ENCODE data around the gene SIN3B.

SIN3B gene

DNA sequence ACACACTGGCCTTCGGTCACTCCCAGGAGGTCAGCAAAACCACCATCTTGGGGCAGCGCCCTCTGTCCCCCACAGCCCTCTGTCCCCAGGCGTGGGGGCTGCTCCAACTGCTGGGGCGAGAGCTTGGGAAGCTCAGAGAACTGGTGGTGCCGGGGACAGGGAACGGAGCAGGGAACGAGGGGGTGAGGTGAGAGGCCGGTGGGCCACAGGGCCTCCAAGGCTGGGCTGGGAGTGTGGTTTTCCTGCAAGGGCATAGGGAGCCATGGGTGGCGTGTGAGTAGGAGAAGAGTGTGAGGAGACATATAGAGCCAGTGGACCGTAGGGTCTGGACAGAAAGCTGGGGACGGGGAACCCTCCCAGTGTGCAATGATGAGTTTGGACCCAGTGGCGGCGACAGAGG, 93.8 kb downstream of the SIN3B start:
- TF ChIP-seq RAD21 (IDR thresholded peaks at IDR 0.05; ENCODE audit: low read depth) (no peak), EGR1 (IDR thresholded peaks at IDR 0.05) (no peak), NFIC (IDR thresholded peaks at IDR 0.05) (no peak), CEBPB (IDR thresholded peaks at IDR 0.05) (no peak), EP300 (IDR thresholded peaks at IDR 0.05; ENCODE audit: borderline replicate concordance) (no peak), TAF1 (IDR thresholded peaks at IDR 0.05; ENCODE audit: low read depth) (no peak), TEAD4 (IDR thresholded peaks at IDR 0.05) (no peak)

DNA sequence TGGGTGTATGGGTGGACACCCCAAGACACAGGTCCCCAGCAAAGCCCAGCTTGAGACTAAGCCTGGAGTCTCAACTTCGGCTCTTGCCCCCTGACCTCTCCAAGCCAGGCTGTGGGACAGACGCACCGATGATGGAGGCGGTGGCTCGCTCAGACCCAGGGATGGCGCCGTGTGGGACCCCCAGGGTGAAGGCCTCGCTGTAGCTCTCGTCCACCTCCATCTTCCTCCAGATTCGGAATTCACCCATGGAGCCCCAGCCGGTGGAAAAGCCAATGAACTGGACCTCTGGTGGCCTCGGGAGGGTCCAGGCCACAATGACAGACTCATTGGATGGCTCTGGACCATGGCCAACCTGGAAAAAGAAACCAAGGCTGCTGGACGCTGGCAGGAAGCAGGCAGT, 98.7 kb downstream of the SIN3B start:
- TF ChIP-seq NFIC (IDR thresholded peaks at IDR 0.05) (no peak), CEBPB (IDR thresholded peaks at IDR 0.05) (no peak), YY1 (IDR thresholded peaks at IDR 0.05; ENCODE audit: low read depth) (no peak)
- TF ChIP-seq, protein P1, sequence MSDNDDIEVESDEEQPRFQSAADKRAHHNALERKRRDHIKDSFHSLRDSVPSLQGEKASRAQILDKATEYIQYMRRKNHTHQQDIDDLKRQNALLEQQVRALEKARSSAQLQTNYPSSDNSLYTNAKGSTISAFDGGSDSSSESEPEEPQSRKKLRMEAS (IDR thresholded peaks at IDR 0.05): no peak

GRCh38 chr19:16928351-16928750, 99.2 kb downstream of the SIN3B start:
- TF ChIP-seq TCF12 (IDR thresholded peaks at IDR 0.05; ENCODE audit: low read depth) (no peak), FOXM1 (IDR thresholded peaks at IDR 0.05; ENCODE audit: borderline replicate concordance, low read depth) (no peak), TEAD4 (IDR thresholded peaks at IDR 0.05) (no peak)
- TF ChIP-seq, protein P1 (IDR thresholded peaks at IDR 0.05): no peak

DNA sequence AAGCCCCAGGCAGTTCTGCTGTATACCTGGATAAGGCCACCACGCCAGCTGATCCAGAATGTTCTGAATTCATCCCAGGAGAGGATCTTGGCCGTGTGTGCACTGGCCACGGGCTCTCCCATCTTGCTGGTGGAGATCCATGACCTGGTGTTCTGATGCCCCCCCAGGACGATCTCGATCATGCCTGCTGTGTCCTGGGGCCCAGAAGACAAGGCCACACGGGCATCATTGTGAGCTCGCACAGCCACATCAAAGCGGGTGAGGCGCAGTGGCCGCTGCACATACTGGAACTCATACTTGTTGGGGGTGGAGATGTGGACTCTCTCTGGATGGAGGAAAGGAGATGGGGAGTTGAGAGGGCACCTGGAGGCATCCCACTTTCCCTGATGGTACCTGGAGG, 99.7 kb downstream of the SIN3B start:
- TF ChIP-seq TCF12 (IDR thresholded peaks at IDR 0.05; ENCODE audit: low read depth) (no peak), CREB1 (IDR thresholded peaks at IDR 0.05; ENCODE audit: low read depth) (no peak), EGR1 (IDR thresholded peaks at IDR 0.05) (no peak), FOXM1 (IDR thresholded peaks at IDR 0.05; ENCODE audit: borderline replicate concordance, low read depth) (no peak), TAF1 (IDR thresholded peaks at IDR 0.05; ENCODE audit: low read depth) (no peak), USF1 (IDR thresholded peaks at IDR 0.05) (no peak), ZBTB7A (IDR thresholded peaks at IDR 0.05; ENCODE audit: low read depth) (no peak), NFIC (IDR thresholded peaks at IDR 0.05) (no peak)
- TF ChIP-seq, protein P2, sequence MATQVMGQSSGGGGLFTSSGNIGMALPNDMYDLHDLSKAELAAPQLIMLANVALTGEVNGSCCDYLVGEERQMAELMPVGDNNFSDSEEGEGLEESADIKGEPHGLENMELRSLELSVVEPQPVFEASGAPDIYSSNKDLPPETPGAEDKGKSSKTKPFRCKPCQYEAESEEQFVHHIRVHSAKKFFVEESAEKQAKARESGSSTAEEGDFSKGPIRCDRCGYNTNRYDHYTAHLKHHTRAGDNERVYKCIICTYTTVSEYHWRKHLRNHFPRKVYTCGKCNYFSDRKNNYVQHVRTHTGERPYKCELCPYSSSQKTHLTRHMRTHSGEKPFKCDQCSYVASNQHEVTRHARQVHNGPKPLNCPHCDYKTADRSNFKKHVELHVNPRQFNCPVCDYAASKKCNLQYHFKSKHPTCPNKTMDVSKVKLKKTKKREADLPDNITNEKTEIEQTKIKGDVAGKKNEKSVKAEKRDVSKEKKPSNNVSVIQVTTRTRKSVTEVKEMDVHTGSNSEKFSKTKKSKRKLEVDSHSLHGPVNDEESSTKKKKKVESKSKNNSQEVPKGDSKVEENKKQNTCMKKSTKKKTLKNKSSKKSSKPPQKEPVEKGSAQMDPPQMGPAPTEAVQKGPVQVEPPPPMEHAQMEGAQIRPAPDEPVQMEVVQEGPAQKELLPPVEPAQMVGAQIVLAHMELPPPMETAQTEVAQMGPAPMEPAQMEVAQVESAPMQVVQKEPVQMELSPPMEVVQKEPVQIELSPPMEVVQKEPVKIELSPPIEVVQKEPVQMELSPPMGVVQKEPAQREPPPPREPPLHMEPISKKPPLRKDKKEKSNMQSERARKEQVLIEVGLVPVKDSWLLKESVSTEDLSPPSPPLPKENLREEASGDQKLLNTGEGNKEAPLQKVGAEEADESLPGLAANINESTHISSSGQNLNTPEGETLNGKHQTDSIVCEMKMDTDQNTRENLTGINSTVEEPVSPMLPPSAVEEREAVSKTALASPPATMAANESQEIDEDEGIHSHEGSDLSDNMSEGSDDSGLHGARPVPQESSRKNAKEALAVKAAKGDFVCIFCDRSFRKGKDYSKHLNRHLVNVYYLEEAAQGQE (IDR thresholded peaks at IDR 0.05; ENCODE audit: low read depth): no peak
- TF ChIP-seq, protein P1 (IDR thresholded peaks at IDR 0.05): no peak

Measured in Ishikawa (cell line).